ENCODE measurements around the gene PHF21B.
A peak's percentile ranks its signal among the peaks of the same experiment; 100 is the strongest.

PHF21B gene

GRCh38 chr22:45014654-45015053 is 4.8 kb upstream of the PHF21B start:
- no peak for TF ChIP-seq ZFX (IDR thresholded peaks at IDR 0.05)
- no peak overlapping the region for H3K27ac ChIP-seq

- TF ChIP-seq ZFX (IDR thresholded peaks at IDR 0.05): no peak
- TF ChIP-seq CTCF (conservative IDR thresholded peaks at IDR 0.05): no peak
- no peak overlapping the region for H3K27ac ChIP-seq
These were observed 3.3 kb upstream of the PHF21B start for GRCh38 chr22:45013138-45013537.

GRCh38 chr22:45010532-45010900 is 711 bp upstream of the PHF21B start:
- TF ChIP-seq ZFX (IDR thresholded peaks at IDR 0.05) (no peak), CTCF (conservative IDR thresholded peaks at IDR 0.05) (no peak)
- peak overlapping the region; percentile 44 for H3K27ac ChIP-seq

- no peak overlapping the region for H3K27ac ChIP-seq
- TF ChIP-seq ZFX (IDR thresholded peaks at IDR 0.05) (no peak), CTCF (conservative IDR thresholded peaks at IDR 0.05) (no peak)
These were observed 827 bp downstream of the PHF21B start for GRCh38 chr22:45008751-45009605.

GRCh38 chr22:45008186-45008681 is 1.6 kb downstream of the PHF21B start:
- no peak overlapping the region for H3K27ac ChIP-seq
- TF ChIP-seq CTCF (conservative IDR thresholded peaks at IDR 0.05) (no peak), ZFX (IDR thresholded peaks at IDR 0.05) (no peak)

- TF ChIP-seq CTCF (conservative IDR thresholded peaks at IDR 0.05): no peak
- no peak for TF ChIP-seq ZFX (IDR thresholded peaks at IDR 0.05)
- no peak overlapping the region for H3K27ac ChIP-seq
These were observed 2.2 kb downstream of the PHF21B start for GRCh38 chr22:45007391-45008185.

- TF ChIP-seq CTCF (conservative IDR thresholded peaks at IDR 0.05) (no peak), ZFX (IDR thresholded peaks at IDR 0.05) (no peak)
These were observed 2.8 kb downstream of the PHF21B start for GRCh38 chr22:45006964-45007390.

More at GRCh38 chr22:45006964-45007390, 2.8 kb downstream of the PHF21B start:
- H3K27ac ChIP-seq: no peak overlapping the region
